Right renal cortex interstitium (tissue), 3 donors: Measurements from ENCODE around the gene ANKRD35. TPM values are rescaled to one million over a fixed set of nuclear protein-coding genes. Genes with fewer than 3 reads are reported as not detected.
"Not testable (repeated sequence)": the region's sequence is repeated elsewhere in the genome, so short reads cannot be mapped to it uniquely, and the experiment has no call there.

Experiments used
- DNase-seq, 3 donors: peaks; one replicate each; pipeline ENCODE4 v3.0.0-alpha.2; 2013; ENCODE audit warnings: low read depth in 3 of 3, low spot score in 2 of 3
- polyA plus RNA-seq, 3 donors: library from polyadenylated mRNA; unstranded; fragments of 120-200 nt; gene quantifications; one replicate each; pipeline ENCODE4 v1.2.1, GENCODE V29; 2013; ENCODE audit not compliant: insufficient read length in 3 of 3

The ANKRD35 gene
- 1 to 10 TPM; 2.1 to 2.6 (median 2.2) TPM for polyA plus RNA-seq

GRCh38 chr1:145885738-145886287, at the start of gene ANKRD35:
Gene ANKRD35 (minus strand): TSS chr1:145885866. CDS start chr1:145885758, 108 bp downstream.
- peak in 1 of 3 donors; percentile 72 for DNase-seq

GRCh38 chr1:145932522-145933009, 46.9 kb upstream of the ANKRD35 start:
- DNase-seq: not testable (repeated sequence)

GRCh38 chr1:145927916-145928643, 42.4 kb upstream of the ANKRD35 start:
- no peak for DNase-seq

GRCh38 chr1:145927063-145927886, 41.6 kb upstream of the ANKRD35 start, which contains the start of gene RBM8A:
Gene RBM8A (minus strand): TSS chr1:145927484. CDS start chr1:145927426, 58 bp downstream.
- peak; percentile 94 to 99 (median 97) for DNase-seq

- DNase-seq: no peak
Observed at GRCh38 chr1:145926686-145927062, 41.0 kb upstream of the ANKRD35 start.

- no peak for DNase-seq
Observed at GRCh38 chr1:145922266-145922665, 36.6 kb upstream of the ANKRD35 start.

GRCh38 chr1:145920297-145920696, 34.6 kb upstream of the ANKRD35 start:
- DNase-seq: not testable (repeated sequence)

GRCh38 chr1:145918992-145919939, 33.6 kb upstream of the ANKRD35 start:
- DNase-seq: no peak

- DNase-seq: peak; percentile 87 to 93 (median 89)
Observed at GRCh38 chr1:145918144-145918991, 32.7 kb upstream of the ANKRD35 start, which contains the start of gene PEX11B. Gene PEX11B (minus strand): TSS chr1:145918717. CDS start chr1:145918688, 29 bp downstream.

GRCh38 chr1:145917595-145917994, 31.9 kb upstream of the ANKRD35 start:
- DNase-seq: no peak

GRCh38 chr1:145916745-145917144, 31.1 kb upstream of the ANKRD35 start:
- no peak for DNase-seq

GRCh38 chr1:145912128-145912641, 26.5 kb upstream of the ANKRD35 start:
- DNase-seq: no peak

GRCh38 chr1:145908653-145909052, 23.0 kb upstream of the ANKRD35 start:
- DNase-seq: no peak

- DNase-seq: no peak
Observed at GRCh38 chr1:145906954-145907753, 21.5 kb upstream of the ANKRD35 start.

- no peak for DNase-seq
Observed at GRCh38 chr1:145901312-145902021, 15.8 kb upstream of the ANKRD35 start.

- no peak for DNase-seq
Observed at GRCh38 chr1:145898756-145899155, 13.1 kb upstream of the ANKRD35 start.

GRCh38 chr1:145897969-145898368, 12.3 kb upstream of the ANKRD35 start:
- no peak for DNase-seq
